Body of pancreas (tissue), 4 donors: ENCODE results near the gene MAP2K5. TPM values are rescaled to one million over a fixed set of nuclear protein-coding genes. Genes with fewer than 3 reads are reported as not detected.

ENCODE experiments used
- ATAC-seq: fragments of 150-250 bp; one replicate; pipeline ENCODE4 v1.9.1; 2016
- DNase-seq, 4 donors: peaks; one replicate each; pipeline ENCODE4 v3.0.0-alpha.2; 2019
- H3K27ac ChIP-seq, 4 donors: fragments of 200-600 bp; sonication (generic); 1 replicate in 3 of 4; 2 replicates in 1 of 4; pipeline versions ENCODE4 v1.5.1 to v1.6.1; 2016 to 2019; ENCODE audit warnings: mild to moderate bottlenecking in 1 of 4, mixed read lengths in 1 of 4, moderate library complexity in 1 of 4
- H3K27me3 ChIP-seq, 2 donors: fragments of 200-600 bp; sonication (generic); one replicate each; pipeline ENCODE4 v1.6.0; 2016; ENCODE audit warnings: mild to moderate bottlenecking in 1 of 2
- H3K36me3 ChIP-seq, 2 donors: fragments of 200-600 bp; sonication (generic); replicated peaks in 1 of 2; 2 replicates each; pipeline ENCODE4 v1.5.1; 2016; ENCODE audit warnings: low read depth in 2 of 2; ENCODE audit not compliant: insufficient read depth in 1 of 2
- H3K4me1 ChIP-seq: fragments of 200-600 bp; sonication (generic); one replicate; pipeline ENCODE4 v1.6.0; 2016
- H3K4me3 ChIP-seq, 2 donors: fragments of 200-600 bp; sonication (generic); 1 replicate in 1 of 2; 2 replicates in 1 of 2; pipeline ENCODE4 v1.5.1; 2016 to 2019
- H3K9me3 ChIP-seq, 3 donors: fragments of 200-600 bp; sonication (generic); 1 replicate in 2 of 3; 2 replicates in 1 of 3; pipeline ENCODE4 v1.5.1; 2016
- CTCF ChIP-seq, 7 experiments: fragments of 450-650 bp in 4 of 7; fragments of 200-600 bp in 3 of 7; sonication (generic) in 3 of 7; IDR thresholded peaks; one replicate each; pipeline ENCODE4 v1.5.1; 2016 to 2019; ENCODE audit warnings: antibody characterized with exemption in 7 of 7
- POLR2A ChIP-seq, 3 donors: fragments of 450-650 bp; IDR thresholded peaks; one replicate each; pipeline ENCODE4 v1.6.1; 2016; ENCODE audit warnings: antibody characterized with exemption in 3 of 3, mild to moderate bottlenecking in 2 of 3
- WGBS, 2 donors: methylation state at CpG; one replicate each; pipeline ENCODE4 v1.1.5; 2017; 5-methylcytosine and 5-hydroxymethylcytosine counted together
- intact Hi-C: fragments of 100-400 bp; cut with DNase I; formaldehyde crosslinking; loops from one replicate; pipeline ENCODE4 v1.15.1; 2023
- small RNA-seq: library from RNA; depleted of rRNA; stranded (forward); fragments of <200 nt; gene quantifications from one replicate; pipeline ENCODE3, GENCODE V24; 2016
- total RNA-seq, 2 donors: library from RNA; depleted of rRNA; stranded (reverse); fragments of >200 nt; gene quantifications; one replicate each; pipeline ENCODE4 v1.1.0, GENCODE V29; 2016

Gene MAP2K5
- total RNA-seq, 2 donors from 2014 or later: 2.6 to 10.9 TPM

- Histone ChIP-seq H3K27me3 (no peaks in the 10 kb centered on the region), H3K4me1 (no peaks in the 10 kb centered on the region), H3K9me3 (peaks cover 0 to 3% (median 0%) of the 10 kb centered on the region in 3 donors), H3K27ac (no peak overlapping the region), H3K36me3 (no peaks in the 10 kb centered on the region), H3K4me3 (no peak overlapping the region)
- intact Hi-C loops: no loop called here
- ATAC-seq (no peak), DNase-seq (no peak)
- no peak for TF ChIP-seq POLR2A (IDR thresholded peaks at IDR 0.05)
- TF ChIP-seq CTCF (IDR thresholded peaks at IDR 0.05): no peak
- 88 to 92% methylated on average over 3 of the region's 3 CpGs for WGBS, 2 donors
These were observed 311.0 kb downstream of the MAP2K5 start for GRCh38 chr15:67853454-67853853.

DNA sequence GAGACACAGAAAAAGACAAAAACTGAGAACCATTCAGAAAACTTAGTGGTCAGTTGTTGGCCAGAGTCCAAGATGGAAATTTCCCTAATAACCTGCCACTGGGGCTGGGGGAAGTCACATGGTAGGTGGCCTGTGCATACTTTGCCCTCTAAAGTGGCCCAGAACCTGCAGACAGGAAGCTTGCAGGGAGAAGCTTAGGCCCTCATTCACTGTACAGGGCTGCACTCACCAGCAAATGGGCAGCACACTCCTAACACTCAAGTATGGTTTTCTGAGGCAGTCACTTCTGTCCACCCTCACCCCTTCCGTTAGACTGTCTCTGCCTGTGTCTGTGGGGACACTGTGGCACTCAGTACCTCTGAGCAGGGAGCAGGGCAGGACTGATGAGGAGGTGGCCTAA is 311.9 kb downstream of the MAP2K5 start:
- DNase-seq: no peak
- no peak overlapping the region for H3K4me3 ChIP-seq
- peaks cover 0 to 3% (median 0%) of the 10 kb centered on the region in 3 donors for H3K9me3 ChIP-seq
- no peak for TF ChIP-seq POLR2A (IDR thresholded peaks at IDR 0.05)
- no peak for TF ChIP-seq CTCF (IDR thresholded peaks at IDR 0.05)
- H3K27ac ChIP-seq: no peak overlapping the region
- no peaks in the 10 kb centered on the region for H3K4me1 ChIP-seq
- no peak for ATAC-seq
- WGBS, 2 donors: 89 to 100% methylated on average over 1 of the region's 1 CpG
- intact Hi-C loops: no loop called here
- H3K27me3 ChIP-seq: no peaks in the 10 kb centered on the region
- no peaks in the 10 kb centered on the region for H3K36me3 ChIP-seq

DNA sequence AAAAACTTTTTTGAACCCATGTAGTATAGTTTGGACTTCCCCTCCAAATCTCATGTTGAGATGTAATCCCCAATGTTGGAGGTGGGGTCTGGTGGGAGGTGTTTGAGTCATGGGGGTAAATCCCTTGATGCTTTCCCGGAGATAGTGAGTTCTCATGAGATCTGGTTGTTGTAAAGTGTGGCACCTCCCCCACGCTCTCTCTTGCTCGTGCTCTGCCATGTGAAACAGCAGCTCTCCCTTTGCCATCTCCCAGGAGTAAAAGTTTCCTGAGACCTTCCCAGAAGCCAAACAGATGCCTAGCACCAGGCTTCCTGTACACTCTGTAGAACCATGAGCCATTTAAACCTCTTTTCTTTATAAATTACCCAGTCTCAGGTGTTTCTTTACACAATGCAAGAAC is 313.3 kb downstream of the MAP2K5 start:
- no peaks in the 10 kb centered on the region for H3K4me1 ChIP-seq
- no peaks in the 10 kb centered on the region for H3K36me3 ChIP-seq
- no peak for TF ChIP-seq CTCF (IDR thresholded peaks at IDR 0.05)
- TF ChIP-seq POLR2A (IDR thresholded peaks at IDR 0.05): no peak
- H3K4me3 ChIP-seq: no peak overlapping the region
- DNase-seq (no peak), ATAC-seq (no peak)
- H3K27me3 ChIP-seq: no peaks in the 10 kb centered on the region
- H3K27ac ChIP-seq: no peak overlapping the region
- H3K9me3 ChIP-seq: no peaks in the 10 kb centered on the region
- intact Hi-C loops: no loop called here
- WGBS, 2 donors: 69 to 77% methylated on average over 3 of the region's 3 CpGs

Small RNAs within 50 kb of the gene (small RNA-seq; reads per million reads assigned to genes)
- not detected for gene RNU6-1

Other genes starting within 250 kb of the MAP2K5 start
- 1 to 10 TPM in 1 of 2 donors, under 1 TPM in 1; 0.78 to 5.6 TPM for gene C15orf61, start 21.6 kb upstream of the MAP2K5 start, total RNA-seq